Endothelial cell of umbilical vein (primary cell): ENCODE measurements around the gene MACROH2A1. TPM values are rescaled to one million over a fixed set of nuclear protein-coding genes. Genes with fewer than 3 reads are reported as not detected.

Experiments used
- BruUV-seq: library from RNA; stranded (reverse); fragments of 400-500 nt; replicated peaks from 2 replicates; lab custom pipeline; 2021; lab: Mats Ljungman, UMichigan
- CTCF ChIA-PET: fragments of 300-600, 350-600 bp; sonication (Branson Sonifier 250); formaldehyde crosslinking; loops from one replicate; lab custom pipeline; 2021; ENCODE audit warnings: antibody characterized with exemption, inconsistent platforms; lab: Charles Lee
- POLR2A ChIA-PET: fragments of 300-600, 350-600 bp; sonication (Branson Sonifier 250); formaldehyde crosslinking; loops from one replicate; lab custom pipeline; 2021; ENCODE audit warnings: antibody characterized with exemption, inconsistent platforms; lab: Charles Lee
- DNase-seq: peaks from one replicate; pipeline ENCODE4 v3.0.0-alpha.2; 2011; ENCODE audit warnings: low read depth, low spot score
- FAIRE-seq: peaks from 2 replicates; lab custom pipeline; 2011; peaks lifted over from hg19 to GRCh38; lab: Jason Lieb, UNC
- H2AFZ ChIP-seq: 2 replicates; pipeline ENCODE4 v1.6.0; 2012; ENCODE audit warnings: low read depth, low read length, control low read depth, inconsistent platforms
- H3K27ac ChIP-seq: 2 replicates; pipeline ENCODE4 v1.5.1; 2011; ENCODE audit warnings: low read depth, mild to moderate bottlenecking, control low read depth, low read length, moderate library complexity; ENCODE audit not compliant: insufficient read depth
- H3K27me3 ChIP-seq, 2 experiments: 2 replicates each; pipeline versions ENCODE4 v1.6.0 to v1.6.1; 2011; ENCODE audit warnings: low read length in 2 of 2, mixed read lengths in 1 of 2; ENCODE audit not compliant: control insufficient read depth in 2 of 2, insufficient read depth in 2 of 2
- H3K36me3 ChIP-seq, 2 experiments: 2 replicates in 1 of 2; 3 replicates in 1 of 2; pipeline ENCODE4 v1.5.1; 2011; ENCODE audit warnings: low read length in 2 of 2, mild to moderate bottlenecking in 1 of 2, moderate library complexity in 1 of 2; ENCODE audit not compliant: control insufficient read depth in 2 of 2, insufficient read depth in 2 of 2; ENCODE audit errors: extremely low read depth in 1 of 2
- H3K4me1 ChIP-seq: 3 replicates; pipeline ENCODE4 v1.5.1; 2011; ENCODE audit warnings: mild to moderate bottlenecking, low read length; ENCODE audit not compliant: control insufficient read depth, insufficient read depth; ENCODE audit errors: extremely low read depth
- H3K4me2 ChIP-seq: 2 replicates; pipeline ENCODE4 v1.6.1; 2011; ENCODE audit warnings: low read length, control low read depth, mixed read lengths; ENCODE audit not compliant: insufficient read depth
- H3K4me3 ChIP-seq, 3 experiments: fragments of 200-600 bp in 1 of 3; sonication (generic), shearing (Covaris generic) in 1 of 3; replicated peaks in 1 of 3; 2 replicates each; pipeline ENCODE4 v1.5.1; 2011 to 2016; ENCODE audit warnings: control low read depth in 3 of 3, low read length in 3 of 3, mild to moderate bottlenecking in 2 of 3, inconsistent platforms in 1 of 3, low read depth in 1 of 3, moderate library complexity in 1 of 3; ENCODE audit not compliant: insufficient read depth in 1 of 3
- H3K79me2 ChIP-seq: 2 replicates; pipeline ENCODE4 v1.6.0; 2012; ENCODE audit warnings: low read length, inconsistent platforms; ENCODE audit not compliant: control insufficient read depth, insufficient read depth
- H3K9ac ChIP-seq: replicated peaks from 2 replicates; pipeline ENCODE3; 2011; ENCODE audit warnings: low read length, control low read depth; ENCODE audit not compliant: insufficient read depth; ENCODE audit errors: extremely low read depth
- H3K9me1 ChIP-seq: replicated peaks from 3 replicates; pipeline ENCODE4 v1.6.0; 2011; ENCODE audit warnings: mild to moderate bottlenecking, low read length; ENCODE audit not compliant: control insufficient read depth, insufficient read depth; ENCODE audit errors: extremely low read depth
- H3K9me3 ChIP-seq: replicated peaks from 2 replicates; pipeline ENCODE4 v1.5.1; 2012; ENCODE audit warnings: low read length, inconsistent platforms; ENCODE audit not compliant: control insufficient read depth, insufficient read depth
- H4K20me1 ChIP-seq: replicated peaks from 2 replicates; pipeline ENCODE3; 2011; ENCODE audit warnings: mild to moderate bottlenecking, low read length; ENCODE audit not compliant: control insufficient read depth, insufficient read depth; ENCODE audit errors: extremely low read depth
- CTCF ChIP-seq, 2 donors: IDR thresholded peaks; 1 replicate in 1 of 2; 2 replicates in 1 of 2; pipeline ENCODE4 v1.5.1; 2011; ENCODE audit warnings: low read length in 2 of 2, mild to moderate bottlenecking in 2 of 2, moderate library complexity in 2 of 2, control low read depth in 1 of 2, inconsistent platforms in 1 of 2, low read depth in 1 of 2; ENCODE audit not compliant: insufficient read depth in 1 of 2; ENCODE audit errors: extremely low read depth in 1 of 2
- EZH2 ChIP-seq: IDR thresholded peaks from 2 replicates; pipeline ENCODE4 v1.6.1; 2012; ENCODE audit warnings: borderline replicate concordance, low read depth, mild to moderate bottlenecking, moderate library complexity, low read length, inconsistent platforms; ENCODE audit not compliant: severe bottlenecking
- FOS ChIP-seq: IDR thresholded peaks from 2 replicates; pipeline ENCODE4 v1.6.1; 2011; ENCODE audit warnings: mild to moderate bottlenecking, low read length, moderate library complexity, borderline replicate concordance; ENCODE audit not compliant: insufficient read depth
- GATA2 ChIP-seq: IDR thresholded peaks from 2 replicates; pipeline ENCODE4 v1.7.0; 2011; ENCODE audit warnings: low read depth, mild to moderate bottlenecking, moderate library complexity, mixed read lengths, low read length; ENCODE audit not compliant: insufficient read length, insufficient read depth
- JUN ChIP-seq: IDR thresholded peaks from 2 replicates; pipeline ENCODE4 v1.6.1; 2011; ENCODE audit warnings: borderline replicate concordance, low read depth; ENCODE audit not compliant: insufficient read length, insufficient read depth
- MAX ChIP-seq: IDR thresholded peaks from 2 replicates; pipeline ENCODE4 v1.6.1; 2011; ENCODE audit not compliant: insufficient read depth, insufficient read length
- MYC ChIP-seq: IDR thresholded peaks from one replicate; pipeline ENCODE4 v1.6.1; 2011; ENCODE audit warnings: mild to moderate bottlenecking, low read depth, low read length
- POLR2A ChIP-seq: IDR thresholded peaks from 2 replicates; pipeline ENCODE4 v1.6.1; 2012; ENCODE audit warnings: low read depth, mild to moderate bottlenecking, control low read depth, low read length
- POLR2AphosphoS5 ChIP-seq: IDR thresholded peaks from 2 replicates; pipeline ENCODE4 v1.6.1; 2012; ENCODE audit warnings: low read depth, mild to moderate bottlenecking, control low read depth, low read length, moderate library complexity; ENCODE audit not compliant: insufficient read depth
- dilution Hi-C: fragments of 300-500 bp; cut with MboI; formaldehyde crosslinking; loops from one replicate; pipeline ENCODE4 v1.15.0; 2019; ENCODE audit warnings: low sequenced_read_pairs; ENCODE audit not compliant: extremely low pct_ligation_motif_present
- intact Hi-C: fragments of 100-400 bp; cut with micrococcal nuclease; formaldehyde crosslinking; loops from one replicate; pipeline ENCODE4 v1.10.0; 2022
- polyA plus RNA-seq, 4 experiments: library from polyadenylated mRNA; depleted of rRNA in 3 of 4; stranded (reverse) in 3 of 4; unstranded in 1 of 4; fragments of >200 nt; gene quantifications; 2 replicates each; pipeline versions ENCODE4 v1.2.1 to v1.2.3, GENCODE V29; 2011 to 2012; ENCODE audit warnings: missing spikeins in 1 of 4
- total RNA-seq: library from RNA; stranded (reverse); gene quantifications from 2 replicates; pipeline ENCODE4 v1.2.3, GENCODE V29; 2021

The MACROH2A1 gene
- total and polyA plus RNA-seq, 2 donors (not counting 3 experiments of a cell fraction or from before 2014, with no cell fraction given): 89.3 to 147 TPM

- no TSS peak for BruUV-seq
- no peaks in the 10 kb centered on the region for H3K4me1 ChIP-seq
- no peak overlapping the region for H2AFZ ChIP-seq
- no peak overlapping the region for H3K9ac ChIP-seq
- no peaks in the 10 kb centered on the region for H3K79me2 ChIP-seq
- intact Hi-C loops: no loop called here
- ChIA-PET CTCF (interaction anchor here (1.7 kb wide), 1 partner anchor 36 kb away, joined by 4 read pairs; no protein-coding TSS in a partner anchor), POLR2A (no interaction called here)
- no peak for FAIRE-seq
- H3K9me1 ChIP-seq: no peaks in the 10 kb centered on the region
- H4K20me1 ChIP-seq: no peaks in the 10 kb centered on the region
- no peak overlapping the region for H3K4me3 ChIP-seq
- H3K27me3 ChIP-seq: peaks cover 11 to 14% of the 10 kb centered on the region in 2 experiments
- H3K9me3 ChIP-seq: no peaks in the 10 kb centered on the region
- no peak for DNase-seq
- no peak for TF ChIP-seq JUN
- dilution Hi-C loops: no loop called here
- H3K4me2 ChIP-seq: no peak overlapping the region
- H3K36me3 ChIP-seq: no peaks in the 10 kb centered on the region
- no peak overlapping the region for H3K27ac ChIP-seq
Observed at GRCh38 chr5:135429301-135430134, 30.5 kb upstream of the MACROH2A1 start.

GRCh38 chr5:135428586-135428985 is 29.6 kb upstream of the MACROH2A1 start:
- H3K79me2 ChIP-seq: no peaks in the 10 kb centered on the region
- FAIRE-seq (no peak), DNase-seq (no peak)
- peaks cover 7 to 13% of the 10 kb centered on the region in 2 experiments for H3K27me3 ChIP-seq
- H2AFZ ChIP-seq: no peak overlapping the region
- no peaks in the 10 kb centered on the region for H3K9me3 ChIP-seq
- no peak for TF ChIP-seq POLR2AphosphoS5
- no peak for TF ChIP-seq MAX
- no peak for TF ChIP-seq MYC
- no peak for TF ChIP-seq GATA2
- no peak for TF ChIP-seq EZH2
- TF ChIP-seq POLR2A: no peak
- TF ChIP-seq FOS: no peak
- no peak for TF ChIP-seq CTCF (IDR thresholded peaks at IDR 0.05; ENCODE audit: extremely low read depth in 1 of 2, insufficient read depth in 1 of 2, low read depth in 1 of 2, low read length in 2 of 2)
- TF ChIP-seq JUN: no peak
- H3K4me1 ChIP-seq: no peaks in the 10 kb centered on the region
- CTCF ChIA-PET: interaction anchor here (1.7 kb wide), 1 partner anchor 37 kb away, joined by 4 read pairs; no protein-coding TSS in a partner anchor
- H3K9ac ChIP-seq: no peak overlapping the region
- H3K9me1 ChIP-seq: no peaks in the 10 kb centered on the region
- BruUV-seq: no TSS peak
- H3K36me3 ChIP-seq: no peaks in the 10 kb centered on the region
- dilution Hi-C loops: no loop called here
- intact Hi-C loops: no loop called here
- POLR2A ChIA-PET: no interaction called here
- H3K4me3 ChIP-seq: no peak overlapping the region
- H4K20me1 ChIP-seq: no peaks in the 10 kb centered on the region
- H3K27ac ChIP-seq: no peak overlapping the region
- no peak overlapping the region for H3K4me2 ChIP-seq
